ENCODE measurements around the gene C21orf58. TPM values are rescaled to one million over a fixed set of nuclear protein-coding genes. Genes with fewer than 3 reads are reported as not detected.

C21orf58 gene
- total RNA-seq, 2 experiments from 2014 or later = 50.1 to 53.9 TPM

- no peak overlapping the region for H3K4me3 Mint-ChIP-seq
- DNase-seq (no peak), ATAC-seq (ENCODE audit: low read depth) (no peak)
- no peaks in the 10 kb centered on the region for H3K9me3 Mint-ChIP-seq
- POLR2A ChIA-PET = no interaction called here
- H3K27ac Mint-ChIP-seq = no peak overlapping the region
- no peaks in the 10 kb centered on the region for H3K27me3 Mint-ChIP-seq
- no peaks in the 10 kb centered on the region for H3K4me1 Mint-ChIP-seq
- peaks cover 10% of the 10 kb centered on the region for H3K36me3 Mint-ChIP-seq
These were observed 25.6 kb upstream of the C21orf58 start for GRCh38 chr21:46349134-46349760.

GRCh38 chr21:46347791-46348381 is 24.2 kb upstream of the C21orf58 start:
- H3K27ac Mint-ChIP-seq = no peak overlapping the region
- peaks cover 14% of the 10 kb centered on the region for H3K36me3 Mint-ChIP-seq
- POLR2A ChIA-PET = no interaction called here
- H3K9me3 Mint-ChIP-seq = no peaks in the 10 kb centered on the region
- no peaks in the 10 kb centered on the region for H3K27me3 Mint-ChIP-seq
- ATAC-seq (ENCODE audit: low read depth) (no peak), DNase-seq (no peak)
- H3K4me3 Mint-ChIP-seq = no peak overlapping the region
- H3K4me1 Mint-ChIP-seq = peaks cover 5% of the 10 kb centered on the region

- Mint-ChIP-seq H3K27me3 (no peaks in the 10 kb centered on the region), H3K4me1 (peaks cover 5% of the 10 kb centered on the region), H3K9me3 (no peaks in the 10 kb centered on the region), H3K4me3 (no peak overlapping the region), H3K36me3 (peaks cover 19% of the 10 kb centered on the region), H3K27ac (no peak overlapping the region)
- DNase-seq = no peak
- POLR2A ChIA-PET = no interaction called here
- no peak for ATAC-seq (ENCODE audit: low read depth)
These were observed 23.5 kb upstream of the C21orf58 start for GRCh38 chr21:46347203-46347550.

- H3K36me3 Mint-ChIP-seq = peaks cover 19% of the 10 kb centered on the region
- no peak for ATAC-seq (ENCODE audit: low read depth)
- H3K4me3 Mint-ChIP-seq = no peak overlapping the region
- no peak for DNase-seq
- H3K9me3 Mint-ChIP-seq = no peaks in the 10 kb centered on the region
- H3K4me1 Mint-ChIP-seq = peaks cover 5% of the 10 kb centered on the region
- no peaks in the 10 kb centered on the region for H3K27me3 Mint-ChIP-seq
- POLR2A ChIA-PET = no interaction called here
- no peak overlapping the region for H3K27ac Mint-ChIP-seq
These were observed 22.9 kb upstream of the C21orf58 start for GRCh38 chr21:46346296-46347202.

- H3K27ac Mint-ChIP-seq = no peak overlapping the region
- no peaks in the 10 kb centered on the region for H3K9me3 Mint-ChIP-seq
- ATAC-seq (ENCODE audit: low read depth) (no peak), DNase-seq (no peak)
- POLR2A ChIA-PET = no interaction called here
- H3K27me3 Mint-ChIP-seq = no peaks in the 10 kb centered on the region
- peaks cover 5% of the 10 kb centered on the region for H3K4me1 Mint-ChIP-seq
- H3K4me3 Mint-ChIP-seq = no peak overlapping the region
- peaks cover 21% of the 10 kb centered on the region for H3K36me3 Mint-ChIP-seq
These were observed 22.2 kb upstream of the C21orf58 start for GRCh38 chr21:46345861-46346260.

GRCh38 chr21:46344219-46344915 is 20.7 kb upstream of the C21orf58 start:
- H3K36me3 Mint-ChIP-seq = peaks cover 26% of the 10 kb centered on the region
- POLR2A ChIA-PET = interaction anchor here (1.2 kb wide), 1 partner anchor 21 kb away, joined by 3 read pairs; no protein-coding TSS in a partner anchor
- no peaks in the 10 kb centered on the region for H3K27me3 Mint-ChIP-seq
- no peaks in the 10 kb centered on the region for H3K9me3 Mint-ChIP-seq
- H3K4me3 Mint-ChIP-seq = no peak overlapping the region
- ATAC-seq (ENCODE audit: low read depth) (no peak), DNase-seq (no peak)
- H3K4me1 Mint-ChIP-seq = peaks cover 5% of the 10 kb centered on the region
- H3K27ac Mint-ChIP-seq = no peak overlapping the region

- Mint-ChIP-seq H3K4me1 (peaks cover 5% of the 10 kb centered on the region), H3K36me3 (peaks cover 43% of the 10 kb centered on the region), H3K27ac (no peak overlapping the region), H3K9me3 (no peaks in the 10 kb centered on the region), H3K4me3 (no peak overlapping the region), H3K27me3 (no peaks in the 10 kb centered on the region)
- ATAC-seq (ENCODE audit: low read depth) (no peak), DNase-seq (no peak)
- POLR2A ChIA-PET = no interaction called here
These were observed 17.3 kb upstream of the C21orf58 start for GRCh38 chr21:46340998-46341397.

- no peak overlapping the region for H3K27ac Mint-ChIP-seq
- H3K4me1 Mint-ChIP-seq = no peaks in the 10 kb centered on the region
- DNase-seq (no peak), ATAC-seq (ENCODE audit: low read depth) (no peak)
- H3K27me3 Mint-ChIP-seq = no peaks in the 10 kb centered on the region
- no peaks in the 10 kb centered on the region for H3K9me3 Mint-ChIP-seq
- no peak overlapping the region for H3K4me3 Mint-ChIP-seq
- H3K36me3 Mint-ChIP-seq = peaks cover 36% of the 10 kb centered on the region
- POLR2A ChIA-PET = no interaction called here
These were observed 12.9 kb upstream of the C21orf58 start for GRCh38 chr21:46336603-46337002.

- Mint-ChIP-seq H3K27ac (no peak overlapping the region), H3K27me3 (no peaks in the 10 kb centered on the region), H3K36me3 (peaks cover 28% of the 10 kb centered on the region), H3K4me1 (no peaks in the 10 kb centered on the region), H3K9me3 (no peaks in the 10 kb centered on the region), H3K4me3 (no peak overlapping the region)
- DNase-seq (no peak), ATAC-seq (ENCODE audit: low read depth) (no peak)
- POLR2A ChIA-PET = no interaction called here
These were observed 10.9 kb upstream of the C21orf58 start for GRCh38 chr21:46334351-46335140.

GRCh38 chr21:46329796-46330195 is 6.1 kb upstream of the C21orf58 start:
- H3K4me1 Mint-ChIP-seq = peaks cover 15% of the 10 kb centered on the region
- no peak overlapping the region for H3K27ac Mint-ChIP-seq
- peaks cover 16% of the 10 kb centered on the region for H3K36me3 Mint-ChIP-seq
- DNase-seq (no peak), ATAC-seq (ENCODE audit: low read depth) (no peak)
- no peaks in the 10 kb centered on the region for H3K27me3 Mint-ChIP-seq
- H3K9me3 Mint-ChIP-seq = no peaks in the 10 kb centered on the region
- H3K4me3 Mint-ChIP-seq = no peak overlapping the region
- POLR2A ChIA-PET = no interaction called here

- H3K27me3 Mint-ChIP-seq = no peaks in the 10 kb centered on the region
- no peak for DNase-seq
- H3K9me3 Mint-ChIP-seq = no peaks in the 10 kb centered on the region
- H3K36me3 Mint-ChIP-seq = peaks cover 17% of the 10 kb centered on the region
- no peak overlapping the region for H3K27ac Mint-ChIP-seq
- peaks cover 15% of the 10 kb centered on the region for H3K4me1 Mint-ChIP-seq
- no peak for ATAC-seq (ENCODE audit: low read depth)
- POLR2A ChIA-PET = no interaction called here
- no peak overlapping the region for H3K4me3 Mint-ChIP-seq
These were observed 4.5 kb upstream of the C21orf58 start for GRCh38 chr21:46328151-46328550.

GRCh38 chr21:46327711-46328110 is 4.0 kb upstream of the C21orf58 start:
- peaks cover 17% of the 10 kb centered on the region for H3K36me3 Mint-ChIP-seq
- H3K27me3 Mint-ChIP-seq = no peaks in the 10 kb centered on the region
- no peak for DNase-seq
- H3K4me1 Mint-ChIP-seq = peaks cover 15% of the 10 kb centered on the region
- no peaks in the 10 kb centered on the region for H3K9me3 Mint-ChIP-seq
- no peak overlapping the region for H3K4me3 Mint-ChIP-seq
- ATAC-seq (ENCODE audit: low read depth) = no peak
- POLR2A ChIA-PET = no interaction called here
- no peak overlapping the region for H3K27ac Mint-ChIP-seq

Data from activated naive CD8-positive, alpha-beta T cell treated with anti-CD3 and anti-CD28 coated beads, Interleukin-2, amount 10 ng/mL, durations not matched to agents 7 days and 5 days (primary cell).